Gastrocnemius medialis (tissue), 4 donors: ENCODE data around the gene KIF18B. TPM values are rescaled to one million over a fixed set of nuclear protein-coding genes. Genes with fewer than 3 reads are reported as not detected.

Source experiments
- ATAC-seq, 2 donors: fragments of 150-250 bp; one replicate each; pipeline ENCODE4 v1.9.1; 2016
- DNase-seq, 2 donors: peaks; one replicate each; pipeline ENCODE4 v3.0.0-alpha.2; 2019
- H3K27ac ChIP-seq, 4 donors: fragments of 200-600 bp; sonication (generic); 1 replicate in 1 of 4; 2 replicates in 3 of 4; pipeline ENCODE4 v1.5.1; 2016 to 2018; ENCODE audit warnings: mild to moderate bottlenecking in 2 of 4, moderate library complexity in 1 of 4
- H3K27me3 ChIP-seq, 3 donors: fragments of 200-600 bp; sonication (generic) in 2 of 3; 1 replicate in 1 of 3; 2 replicates in 2 of 3; pipeline versions ENCODE4 v1.5.1 to v1.6.0; 2016 to 2019; ENCODE audit warnings: mild to moderate bottlenecking in 1 of 3, moderate library complexity in 1 of 3
- H3K36me3 ChIP-seq, 2 donors: fragments of 200-600 bp; sonication (generic) in 1 of 2; one replicate each; pipeline ENCODE4 v1.5.1; 2017 to 2018
- H3K4me1 ChIP-seq, 2 donors: fragments of 200-600 bp; sonication (generic) in 1 of 2; one replicate each; pipeline ENCODE4 v1.5.1; 2016 to 2017; ENCODE audit warnings: mild to moderate bottlenecking in 2 of 2
- H3K4me3 ChIP-seq, 4 donors: fragments of 200-600 bp; sonication (generic) in 3 of 4; 1 replicate in 1 of 4; 2 replicates in 3 of 4; pipeline ENCODE4 v1.5.1; 2016 to 2019; ENCODE audit warnings: mild to moderate bottlenecking in 2 of 4
- H3K9me3 ChIP-seq, 3 donors: fragments of 200-600 bp; sonication (generic) in 2 of 3; 1 replicate in 1 of 3; 2 replicates in 2 of 3; pipeline ENCODE4 v1.5.1; 2016 to 2019
- POLR2A ChIP-seq, 2 donors: fragments of 450-650 bp; IDR thresholded peaks; one replicate each; pipeline ENCODE4 v1.6.1; 2017; ENCODE audit warnings: antibody characterized with exemption in 2 of 2, mild to moderate bottlenecking in 2 of 2, moderate library complexity in 2 of 2
- in situ Hi-C, 4 donors: fragments of 200-750 bp; cut with MboI; loops; one replicate each; pipeline versions ENCODE4 v1.15.0 to v1.8.0; 2017; ENCODE audit warnings: low sequenced_read_pairs in 4 of 4
- intact Hi-C: fragments of 100-400 bp; cut with DNase I; formaldehyde crosslinking; loops from one replicate; pipeline ENCODE4 v1.15.1; 2023; ENCODE audit warnings: low total_unique reads
- total RNA-seq, 4 donors: library from RNA; depleted of rRNA; stranded (reverse); fragments of >200 nt; gene quantifications; one replicate each; pipeline versions ENCODE4 v1.1.0 to v1.2.3, GENCODE V29; 2016
- TF ChIP-seq, protein P1 (sequence below), 5 experiments: fragments of 450-650 bp in 3 of 5; fragments of 200-600 bp in 2 of 5; sonication (generic) in 2 of 5; IDR thresholded peaks in 4 of 5; conservative IDR thresholded peaks in 1 of 5; 1 replicate in 4 of 5; 2 replicates in 1 of 5; pipeline ENCODE4 v1.5.1; 2016 to 2019; ENCODE audit warnings: antibody characterized with exemption in 5 of 5, mild to moderate bottlenecking in 3 of 5, moderate library complexity in 3 of 5

KIF18B gene
- total RNA-seq, 4 donors from 2014 or later, result 0.09 to 1.7 TPM; not detected in 2

GRCh38 chr17:44934745-44935105, 12.8 kb downstream of the KIF18B start:
- no peaks in the 10 kb centered on the region for H3K27me3 ChIP-seq
- TF ChIP-seq, protein P1, sequence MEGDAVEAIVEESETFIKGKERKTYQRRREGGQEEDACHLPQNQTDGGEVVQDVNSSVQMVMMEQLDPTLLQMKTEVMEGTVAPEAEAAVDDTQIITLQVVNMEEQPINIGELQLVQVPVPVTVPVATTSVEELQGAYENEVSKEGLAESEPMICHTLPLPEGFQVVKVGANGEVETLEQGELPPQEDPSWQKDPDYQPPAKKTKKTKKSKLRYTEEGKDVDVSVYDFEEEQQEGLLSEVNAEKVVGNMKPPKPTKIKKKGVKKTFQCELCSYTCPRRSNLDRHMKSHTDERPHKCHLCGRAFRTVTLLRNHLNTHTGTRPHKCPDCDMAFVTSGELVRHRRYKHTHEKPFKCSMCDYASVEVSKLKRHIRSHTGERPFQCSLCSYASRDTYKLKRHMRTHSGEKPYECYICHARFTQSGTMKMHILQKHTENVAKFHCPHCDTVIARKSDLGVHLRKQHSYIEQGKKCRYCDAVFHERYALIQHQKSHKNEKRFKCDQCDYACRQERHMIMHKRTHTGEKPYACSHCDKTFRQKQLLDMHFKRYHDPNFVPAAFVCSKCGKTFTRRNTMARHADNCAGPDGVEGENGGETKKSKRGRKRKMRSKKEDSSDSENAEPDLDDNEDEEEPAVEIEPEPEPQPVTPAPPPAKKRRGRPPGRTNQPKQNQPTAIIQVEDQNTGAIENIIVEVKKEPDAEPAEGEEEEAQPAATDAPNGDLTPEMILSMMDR (IDR thresholded peaks at IDR 0.05 in 4 of 5, conservative IDR thresholded peaks at IDR 0.05 in 1 of 5), result no peak
- TF ChIP-seq POLR2A (IDR thresholded peaks at IDR 0.05), result no peak
- intact Hi-C loops (no loop called here), in situ Hi-C loops (no loop called here)
- H3K4me3 ChIP-seq, result no peak overlapping the region
- no peak for DNase-seq
- no peaks in the 10 kb centered on the region for H3K9me3 ChIP-seq
- no peaks in the 10 kb centered on the region for H3K4me1 ChIP-seq
- H3K36me3 ChIP-seq, result no peaks in the 10 kb centered on the region
- ATAC-seq, result no peak
- no peak overlapping the region for H3K27ac ChIP-seq

- H3K4me1 ChIP-seq, result peaks cover 0 to 3% of the 10 kb centered on the region in 2 donors
- no peak for ATAC-seq
- no peak overlapping the region for H3K4me3 ChIP-seq
- H3K27ac ChIP-seq, result no peak overlapping the region
- H3K27me3 ChIP-seq, result no peaks in the 10 kb centered on the region
- TF ChIP-seq, protein P1 (IDR thresholded peaks at IDR 0.05 in 4 of 5, conservative IDR thresholded peaks at IDR 0.05 in 1 of 5), result no peak
- no peak for TF ChIP-seq POLR2A (IDR thresholded peaks at IDR 0.05)
- no peaks in the 10 kb centered on the region for H3K9me3 ChIP-seq
- H3K36me3 ChIP-seq, result no peaks in the 10 kb centered on the region
- in situ Hi-C loops, result no loop called here
- DNase-seq, result no peak
- intact Hi-C loops, result no loop called here
These were observed 13.5 kb downstream of the KIF18B start for GRCh38 chr17:44933824-44934744.

DNA sequence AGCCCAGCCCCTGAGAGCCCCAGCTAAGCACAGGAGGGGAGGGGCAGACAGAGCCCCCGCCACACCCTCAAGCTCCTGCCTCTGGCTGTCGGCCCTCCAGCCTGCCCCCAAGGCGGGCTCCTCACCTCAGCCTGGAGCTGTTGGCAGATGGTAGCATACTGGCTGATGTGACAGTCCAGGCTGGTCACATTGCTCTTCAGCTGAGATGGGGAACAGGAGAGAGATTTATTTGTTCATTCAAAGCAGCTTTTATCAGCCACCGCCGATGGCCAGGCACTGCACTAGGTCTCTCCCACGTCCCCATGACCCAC, 14.8 kb downstream of the KIF18B start:
- Histone ChIP-seq H3K27ac (no peak overlapping the region), H3K9me3 (no peaks in the 10 kb centered on the region), H3K36me3 (no peaks in the 10 kb centered on the region), H3K4me1 (peaks cover 0 to 6% of the 10 kb centered on the region in 2 donors), H3K27me3 (no peaks in the 10 kb centered on the region), H3K4me3 (no peak overlapping the region)
- ATAC-seq (no peak), DNase-seq (no peak)
- intact Hi-C loops (no loop called here), in situ Hi-C loops (no loop called here)
- no peak for TF ChIP-seq POLR2A (IDR thresholded peaks at IDR 0.05)
- TF ChIP-seq, protein P1 (IDR thresholded peaks at IDR 0.05 in 4 of 5, conservative IDR thresholded peaks at IDR 0.05 in 1 of 5), result no peak

- H3K36me3 ChIP-seq, result no peaks in the 10 kb centered on the region
- ATAC-seq, result no peak
- peaks cover 0 to 6% of the 10 kb centered on the region in 2 donors for H3K4me1 ChIP-seq
- in situ Hi-C loops, result no loop called here
- intact Hi-C loops, result no loop called here
- no peak overlapping the region for H3K27ac ChIP-seq
- H3K4me3 ChIP-seq, result no peak overlapping the region
- no peaks in the 10 kb centered on the region for H3K27me3 ChIP-seq
- TF ChIP-seq, protein P1 (IDR thresholded peaks at IDR 0.05 in 4 of 5, conservative IDR thresholded peaks at IDR 0.05 in 1 of 5), result no peak
- no peak for TF ChIP-seq POLR2A (IDR thresholded peaks at IDR 0.05)
- no peak for DNase-seq
- H3K9me3 ChIP-seq, result no peaks in the 10 kb centered on the region
These were observed 15.3 kb downstream of the KIF18B start for GRCh38 chr17:44932096-44932786.
